ENCODE measurements around the gene MTRF1.

DNA sequence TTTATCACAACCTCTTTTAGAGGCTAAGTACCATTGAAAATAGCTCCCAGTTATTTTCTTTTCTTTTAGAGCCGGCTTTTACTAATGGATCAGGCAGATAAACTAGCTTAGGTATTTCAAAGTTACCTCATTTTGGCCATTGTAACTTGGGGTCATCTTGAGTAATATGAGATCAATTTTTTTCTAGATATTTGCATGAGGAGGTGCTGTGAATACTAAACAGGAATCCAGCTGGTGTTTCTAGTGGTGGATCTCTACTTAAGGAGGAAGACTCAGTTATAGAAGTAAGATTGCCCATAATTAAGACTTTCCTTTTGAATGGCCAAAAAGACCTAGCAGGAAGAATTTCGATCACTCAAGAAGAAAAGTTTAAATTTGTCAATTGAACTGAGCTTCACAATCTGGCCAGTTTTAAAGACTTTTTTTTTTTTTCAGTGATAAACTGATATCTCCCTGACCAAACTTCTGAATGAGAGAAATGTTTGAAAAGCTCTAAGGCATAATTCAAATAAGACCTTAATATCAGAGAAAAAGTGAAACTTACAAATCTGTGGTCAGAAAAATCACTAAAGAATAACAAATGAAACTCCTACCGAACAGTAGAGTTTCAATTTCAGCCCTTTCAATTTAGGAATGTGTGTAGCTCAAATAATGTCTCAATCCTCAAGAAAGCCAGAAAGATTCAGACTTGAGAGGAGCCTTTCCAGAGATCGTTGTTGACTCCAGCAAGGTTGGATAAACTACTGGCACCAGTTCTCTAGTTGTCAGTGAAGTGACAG lies 36.1 kb upstream of the MTRF1 start:
- TF ChIP-seq POLR2A (IDR thresholded peaks at IDR 0.05; ENCODE audit: low read depth, low read length): no peak
- no peak for TF ChIP-seq TAF1 (IDR thresholded peaks at IDR 0.05; ENCODE audit: low read depth, low read length)
- no peak for TF ChIP-seq POLR2AphosphoS5 (IDR thresholded peaks at IDR 0.05; ENCODE audit: low read depth, low read length)
- no peak for TF ChIP-seq POU2F2 (IDR thresholded peaks at IDR 0.05; ENCODE audit: low read depth, low read length)
- TF ChIP-seq SPI1 (IDR thresholded peaks at IDR 0.05; ENCODE audit: low read depth, low read length): no peak
